Karpas-422 (cell line): ENCODE measurements around the gene MAD1L1. TPM values are rescaled to one million over a fixed set of nuclear protein-coding genes. Genes with fewer than 3 reads are reported as not detected.

Experiments
- DNase-seq: peaks from one replicate; pipeline ENCODE4 v3.0.0-alpha.2; 2015
- H2AFZ ChIP-seq: fragments of 200-600 bp; sonication (generic); 2 replicates; pipeline ENCODE4 v1.6.1; 2014; ENCODE audit warnings: antibody characterized with exemption, low read length, mixed read lengths
- H3K27ac ChIP-seq: fragments of 200-600 bp; sonication (generic); 2 replicates; pipeline ENCODE4 v1.5.1; 2014; ENCODE audit warnings: mild to moderate bottlenecking, low read length, moderate library complexity
- H3K27me3 ChIP-seq: fragments of 200-600 bp; sonication (generic); 2 replicates; pipeline ENCODE4 v1.6.1; 2014; ENCODE audit warnings: low read length, mixed read lengths
- H3K36me3 ChIP-seq: fragments of 200-600 bp; sonication (generic); 2 replicates; pipeline ENCODE4 v1.6.1; 2014; ENCODE audit warnings: low read length, mixed read lengths; ENCODE audit not compliant: insufficient read depth
- H3K4me1 ChIP-seq: fragments of 200-600 bp; sonication (generic); 2 replicates; pipeline ENCODE4 v1.6.1; 2014; ENCODE audit warnings: mild to moderate bottlenecking, low read length, mixed read lengths
- H3K4me2 ChIP-seq: fragments of 200-600 bp; sonication (generic); 2 replicates; pipeline ENCODE4 v1.6.1; 2014; ENCODE audit warnings: low read length, low read depth, mild to moderate bottlenecking; ENCODE audit not compliant: poor library complexity, severe bottlenecking
- H3K4me3 ChIP-seq: fragments of 200-600 bp; sonication (generic); 2 replicates; pipeline ENCODE4 v1.5.1; 2014; ENCODE audit warnings: mild to moderate bottlenecking, antibody characterized with exemption, low read length, mixed read lengths
- H3K79me2 ChIP-seq: fragments of 200-600 bp; sonication (generic); 2 replicates; pipeline ENCODE4 v1.6.1; 2014; ENCODE audit warnings: mild to moderate bottlenecking, low read length, mixed read lengths
- H3K9ac ChIP-seq: fragments of 200-600 bp; sonication (generic); 2 replicates; pipeline ENCODE4 v1.6.0; 2014; ENCODE audit warnings: low read length
- H3K9me2 ChIP-seq: fragments of 200-600 bp; sonication (generic), shearing (Covaris generic); replicated peaks from 2 replicates; pipeline ENCODE4 v1.6.0; 2014; ENCODE audit warnings: mild to moderate bottlenecking, low read length, moderate library complexity; ENCODE audit not compliant: insufficient read depth
- H3K9me3 ChIP-seq: fragments of 300-700, 200-600 bp; sonication (generic); 2 replicates; pipeline ENCODE4 v1.6.1; 2014; ENCODE audit warnings: low read length, mixed read lengths
- H4K20me1 ChIP-seq: fragments of 200-600 bp; sonication (generic); 2 replicates; pipeline ENCODE4 v1.6.1; 2014; ENCODE audit warnings: mild to moderate bottlenecking, antibody characterized with exemption, low read length, low read depth; ENCODE audit not compliant: insufficient read depth
- total RNA-seq: library from RNA; depleted of rRNA; stranded (reverse); fragments of >200 nt; shearing (Covaris generic); gene quantifications from 2 replicates; pipeline ENCODE4 v1.2.3, GENCODE V29; 2014; ENCODE audit warnings: low replicate concordance

The MAD1L1 gene
- total RNA-seq, 1 experiment from 2014 or later: 38.6 TPM

DNA sequence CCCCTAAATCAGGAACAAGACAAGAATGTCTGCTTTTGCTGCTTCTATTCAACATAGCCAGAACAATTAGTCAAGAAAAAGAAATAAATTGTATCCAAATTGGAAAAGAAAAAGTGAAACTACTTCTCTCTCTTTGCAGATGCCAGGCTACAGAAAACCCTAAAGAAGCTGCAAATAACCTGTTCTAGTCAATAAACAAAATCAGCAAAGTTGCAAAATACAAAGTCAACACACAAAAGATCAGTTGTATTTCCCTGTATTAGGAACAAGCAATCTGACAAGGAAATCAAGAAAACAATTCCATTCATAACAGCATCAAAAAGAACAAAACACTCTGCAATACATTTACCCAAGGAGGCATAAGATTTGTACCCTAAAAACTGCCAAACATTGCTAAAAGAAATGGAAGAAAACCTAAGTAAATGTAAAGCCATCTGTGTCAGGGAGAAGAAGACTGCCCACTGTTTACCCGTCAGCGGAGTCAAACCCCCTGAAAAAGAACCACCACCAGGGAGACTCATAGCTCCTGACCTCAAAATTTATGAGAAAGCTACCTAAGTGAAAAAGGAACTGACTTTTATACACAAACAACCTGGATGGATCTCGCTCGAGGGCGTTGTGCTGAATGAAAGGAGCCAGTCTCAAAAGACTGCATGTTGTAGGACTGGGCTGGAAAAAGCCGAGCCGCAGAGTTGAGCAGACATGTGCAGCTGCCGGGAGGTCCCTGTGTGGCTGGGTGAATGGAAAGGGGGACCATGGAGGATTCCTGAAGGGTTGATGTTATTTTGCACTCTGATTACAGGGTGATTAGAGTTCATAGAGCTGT, 263.1 kb downstream of the MAD1L1 start:
- Histone ChIP-seq H2AFZ (no peak overlapping the region), H3K4me1 (no peaks in the 10 kb centered on the region), H3K79me2 (no peaks in the 10 kb centered on the region), H3K27ac (no peak overlapping the region), H3K27me3 (no peaks in the 10 kb centered on the region), H4K20me1 (no peaks in the 10 kb centered on the region), H3K4me3 (no peak overlapping the region), H3K9me2 (no peaks in the 10 kb centered on the region), H3K9me3 (no peaks in the 10 kb centered on the region), H3K36me3 (no peaks in the 10 kb centered on the region; the same call in 1 of the 2 replicates), H3K4me2 (no peak overlapping the region), H3K9ac (no peak overlapping the region)
- no peak for DNase-seq

DNA sequence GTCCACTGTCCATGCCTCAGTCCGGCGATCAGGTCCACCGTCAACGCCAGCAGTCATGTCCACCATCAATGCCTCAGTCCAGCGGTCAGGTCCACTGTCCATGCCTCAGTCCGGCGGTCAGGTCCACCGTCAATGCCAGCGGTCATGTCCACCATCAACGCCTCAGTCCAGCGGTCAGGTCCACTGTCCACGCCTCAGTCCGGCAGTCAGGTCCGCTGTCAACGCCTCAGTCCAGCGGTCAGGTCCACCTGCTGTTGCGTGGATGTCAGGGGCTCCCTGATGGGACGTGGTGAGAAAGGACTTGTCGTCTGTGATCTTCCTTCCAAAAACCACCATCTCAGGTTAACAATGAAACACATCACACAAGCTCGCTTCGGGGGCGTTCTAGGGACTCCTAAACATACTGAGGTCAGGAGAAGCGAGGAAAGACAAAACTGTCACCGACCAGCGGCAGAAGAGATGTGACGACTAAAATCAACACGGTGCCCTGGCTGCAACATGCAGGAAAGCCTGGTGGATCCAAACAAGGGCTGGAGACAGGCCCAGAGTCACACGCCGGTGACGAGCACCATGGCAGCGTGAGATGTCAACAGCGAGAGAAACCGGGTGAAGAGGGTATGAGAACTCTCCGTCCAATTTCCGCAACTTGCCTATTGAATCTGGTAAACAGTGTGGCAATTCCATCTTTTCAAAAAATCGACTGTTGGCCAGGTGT, 264.2 kb downstream of the MAD1L1 start:
- H3K9ac ChIP-seq: no peak overlapping the region
- H3K4me3 ChIP-seq: no peak overlapping the region
- H3K79me2 ChIP-seq: no peaks in the 10 kb centered on the region
- H3K36me3 ChIP-seq: no peaks in the 10 kb centered on the region; the same call in 1 of the 2 replicates
- H4K20me1 ChIP-seq: no peaks in the 10 kb centered on the region
- H3K9me2 ChIP-seq: no peaks in the 10 kb centered on the region
- no peaks in the 10 kb centered on the region for H3K4me1 ChIP-seq
- H3K27ac ChIP-seq: no peak overlapping the region
- H2AFZ ChIP-seq: no peak overlapping the region
- H3K4me2 ChIP-seq: no peak overlapping the region
- H3K9me3 ChIP-seq: no peaks in the 10 kb centered on the region
- no peak for DNase-seq
- H3K27me3 ChIP-seq: no peaks in the 10 kb centered on the region

DNA sequence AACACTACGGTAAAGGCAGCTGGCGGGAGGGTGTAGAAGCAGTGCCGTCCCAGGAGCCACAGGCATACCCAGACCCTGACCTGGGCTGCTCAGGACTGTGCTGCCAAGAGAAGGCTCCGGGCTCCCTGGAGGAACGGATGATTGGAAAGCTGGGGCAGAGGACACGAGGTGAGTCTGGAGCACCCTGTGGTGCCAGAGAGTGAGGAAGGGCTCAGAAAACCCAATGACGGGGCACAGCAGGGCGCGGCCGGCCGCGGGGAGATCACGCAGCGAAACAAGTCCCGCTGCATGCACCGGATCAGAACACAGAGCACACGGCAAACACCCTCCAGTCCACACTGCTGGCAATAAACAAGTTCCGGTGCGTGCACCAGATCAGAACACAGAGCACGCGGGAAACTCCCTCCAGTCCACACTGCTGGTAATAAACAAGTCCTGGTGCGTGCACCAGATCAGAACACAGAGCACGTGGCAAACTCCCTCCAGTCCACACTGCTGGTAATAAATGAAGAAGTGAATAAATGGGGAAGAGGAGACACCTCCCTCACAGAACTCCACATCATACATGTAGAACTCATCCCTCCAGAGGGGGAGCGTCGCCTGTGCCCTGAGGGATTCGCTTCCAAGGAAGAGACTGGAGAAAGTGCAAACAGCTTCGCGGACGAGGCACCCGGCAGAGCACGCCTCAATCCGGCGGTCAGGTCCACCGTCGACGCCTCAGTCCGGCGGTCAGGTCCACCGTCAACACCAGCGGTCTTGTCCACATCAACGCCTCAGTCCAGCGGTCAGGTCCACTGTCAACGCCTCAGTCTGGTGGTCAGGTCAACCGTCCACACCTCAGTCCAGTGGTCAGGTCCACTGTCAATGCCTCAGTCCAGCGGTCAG, 265.0 kb downstream of the MAD1L1 start:
- H3K4me3 ChIP-seq: no peak overlapping the region
- no peaks in the 10 kb centered on the region for H3K27me3 ChIP-seq
- no peaks in the 10 kb centered on the region for H3K9me3 ChIP-seq
- DNase-seq: no peak
- H2AFZ ChIP-seq: no peak overlapping the region
- no peaks in the 10 kb centered on the region for H4K20me1 ChIP-seq
- H3K4me1 ChIP-seq: no peaks in the 10 kb centered on the region
- no peak overlapping the region for H3K4me2 ChIP-seq
- no peak overlapping the region for H3K9ac ChIP-seq
- no peaks in the 10 kb centered on the region for H3K79me2 ChIP-seq
- no peaks in the 10 kb centered on the region for H3K9me2 ChIP-seq
- no peak overlapping the region for H3K27ac ChIP-seq
- no peaks in the 10 kb centered on the region; the same call in 1 of the 2 replicates for H3K36me3 ChIP-seq

DNA sequence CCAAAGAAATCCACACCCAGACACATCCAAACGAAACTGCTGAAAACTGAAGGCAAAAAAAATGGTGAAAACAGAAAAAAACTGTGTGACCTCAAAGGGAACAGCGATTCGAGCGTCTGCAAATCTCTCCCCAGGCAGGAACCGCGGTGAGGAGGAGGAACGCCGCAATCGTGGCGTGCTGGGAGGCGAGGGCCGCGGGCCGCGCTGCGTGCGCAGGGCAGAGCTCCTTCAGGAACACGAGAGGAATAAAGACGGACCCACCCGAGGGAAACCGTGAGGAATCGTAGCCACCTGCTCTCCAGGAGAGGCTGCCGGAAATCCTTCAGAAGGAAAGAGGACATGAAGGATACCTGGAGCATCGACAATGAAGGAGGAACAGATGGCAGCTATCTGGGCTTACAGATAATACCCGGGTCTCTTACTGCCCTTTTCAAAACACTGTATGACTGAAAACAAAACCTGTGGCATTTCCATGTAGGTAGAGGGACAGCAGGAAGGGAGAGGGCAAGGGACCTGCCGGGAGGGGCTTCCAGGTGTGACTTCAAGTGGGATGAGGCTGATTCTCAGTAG, 266.0 kb downstream of the MAD1L1 start:
- Histone ChIP-seq H3K79me2 (no peaks in the 10 kb centered on the region), H3K4me2 (no peak overlapping the region), H3K4me1 (no peaks in the 10 kb centered on the region), H3K9me2 (no peaks in the 10 kb centered on the region), H3K9me3 (no peaks in the 10 kb centered on the region), H3K27me3 (no peaks in the 10 kb centered on the region), H4K20me1 (no peaks in the 10 kb centered on the region), H3K36me3 (no peaks in the 10 kb centered on the region; the same call in 1 of the 2 replicates), H3K9ac (no peak overlapping the region), H3K27ac (no peak overlapping the region), H2AFZ (no peak overlapping the region), H3K4me3 (no peak overlapping the region)
- DNase-seq: no peak

DNA sequence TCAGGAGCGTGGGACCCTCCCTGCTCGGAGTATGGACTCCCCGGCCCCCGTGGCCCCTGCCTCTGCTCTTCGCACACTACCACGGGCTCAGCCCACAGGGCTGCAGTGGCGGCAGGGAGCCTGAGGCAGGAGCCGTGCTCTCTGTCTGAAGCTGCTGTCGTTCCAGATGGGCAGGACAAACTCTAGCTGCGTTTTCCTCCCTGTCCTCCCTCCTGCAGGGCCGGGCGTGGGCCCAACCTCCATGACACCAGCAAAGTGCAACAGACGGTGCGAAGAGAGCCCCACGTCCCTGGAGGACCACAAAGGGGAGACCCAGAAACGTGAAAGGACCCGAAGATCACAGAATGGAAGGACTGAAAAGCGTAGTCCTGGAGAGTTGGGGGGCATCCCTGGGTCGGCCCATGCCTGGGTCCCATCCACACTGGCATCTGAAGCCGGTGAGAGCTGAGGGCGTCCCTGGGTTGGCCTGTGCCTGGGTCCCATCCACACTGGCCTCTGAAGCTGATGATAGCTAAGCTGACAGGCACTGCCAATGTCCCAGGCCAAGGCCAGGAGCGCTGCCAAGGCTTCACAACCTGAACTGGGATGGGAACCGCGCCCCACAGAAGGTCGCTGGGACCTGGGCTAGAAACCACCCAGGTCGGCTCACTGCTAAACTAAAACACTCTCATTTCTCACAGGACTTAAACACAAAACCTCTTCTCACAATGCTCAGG, 267.0 kb downstream of the MAD1L1 start:
- no peaks in the 10 kb centered on the region for H3K27me3 ChIP-seq
- 0 out of 2 replicates have a peak, but pooled peaks cover under 1% of the 10 kb centered on the region for H3K4me1 ChIP-seq
- H3K27ac ChIP-seq: no peak overlapping the region
- no peak overlapping the region for H3K9ac ChIP-seq
- no peaks in the 10 kb centered on the region for H3K79me2 ChIP-seq
- no peak overlapping the region for H3K4me3 ChIP-seq
- H3K36me3 ChIP-seq: no peaks in the 10 kb centered on the region; the same call in 1 of the 2 replicates
- H2AFZ ChIP-seq: no peak overlapping the region
- no peak overlapping the region for H3K4me2 ChIP-seq
- no peaks in the 10 kb centered on the region for H3K9me3 ChIP-seq
- H3K9me2 ChIP-seq: no peaks in the 10 kb centered on the region
- DNase-seq: no peak
- H4K20me1 ChIP-seq: no peaks in the 10 kb centered on the region

DNA sequence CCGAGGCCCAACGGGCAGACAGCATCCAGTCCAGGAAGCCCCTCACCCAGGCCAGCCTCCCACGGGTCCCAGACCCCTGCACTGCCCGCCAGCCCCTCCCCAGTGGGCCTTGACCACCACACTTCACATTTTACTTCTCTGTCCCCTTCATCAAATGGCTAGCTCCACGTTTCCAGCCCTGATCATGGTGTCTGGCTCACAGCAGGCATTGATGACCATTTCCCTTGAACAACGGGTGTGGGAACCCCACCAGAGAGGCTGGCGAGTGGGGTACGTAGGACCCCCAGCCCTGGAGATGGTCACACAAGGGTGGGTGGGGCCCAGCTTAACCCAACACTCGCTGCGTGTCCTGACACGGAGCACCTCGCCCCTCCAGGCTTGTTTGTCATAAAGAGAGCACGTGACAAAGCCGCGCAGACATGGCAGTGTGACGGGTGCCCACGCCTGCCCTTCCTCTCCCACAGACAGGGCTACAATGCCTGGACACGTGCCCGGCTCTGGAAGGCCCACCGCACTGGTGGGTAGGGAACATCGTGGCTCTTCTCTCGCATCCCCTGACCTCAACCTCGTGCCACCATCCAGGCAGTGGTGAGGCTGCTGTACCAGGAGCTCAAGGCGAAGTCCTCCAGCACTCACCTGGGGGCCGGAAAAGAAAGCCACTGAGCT, 267.7 kb downstream of the MAD1L1 start:
- no peak overlapping the region for H3K4me3 ChIP-seq

DNA sequence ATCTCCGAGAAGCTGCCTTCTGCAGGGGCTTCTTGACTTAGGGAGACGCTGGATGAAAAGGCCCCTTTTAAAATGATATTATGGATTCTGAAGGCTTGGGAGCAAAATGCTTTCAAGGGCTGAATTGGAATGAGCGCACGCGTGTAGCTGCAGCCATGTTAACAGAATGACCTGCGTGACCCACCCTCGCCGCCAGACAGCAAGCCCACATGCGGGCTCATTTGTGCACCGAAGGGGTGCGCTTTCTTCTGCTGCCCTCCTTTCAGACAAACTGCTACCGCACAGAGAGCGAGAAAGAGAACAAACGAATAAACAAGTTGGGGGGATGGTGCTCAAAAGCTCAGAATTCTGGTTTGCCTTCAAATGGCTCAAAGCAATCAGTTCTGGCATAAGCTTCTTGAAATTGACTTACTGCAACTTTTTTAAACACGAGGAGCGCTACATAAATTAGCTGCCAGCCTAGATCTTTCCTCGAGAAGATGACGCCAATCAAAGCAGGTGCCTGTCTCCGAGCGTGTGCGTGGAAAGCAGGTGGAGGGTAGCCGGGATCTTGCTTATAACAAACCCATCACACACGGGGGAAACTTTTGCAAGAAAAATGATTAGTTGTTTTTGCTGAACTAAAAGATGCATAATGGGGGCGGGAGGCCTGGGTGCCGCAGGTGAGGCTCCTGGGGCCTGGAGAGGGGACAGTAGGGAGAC, 268.4 kb downstream of the MAD1L1 start:
- H4K20me1 ChIP-seq: no peaks in the 10 kb centered on the region
- H3K9me2 ChIP-seq: no peaks in the 10 kb centered on the region
- H3K4me1 ChIP-seq: peaks cover 9% of the 10 kb centered on the region

More for the DNA sequence above, 267.7 kb downstream of the MAD1L1 start:
- H3K27me3 ChIP-seq: no peaks in the 10 kb centered on the region
- H3K9ac ChIP-seq: no peak overlapping the region
- no peaks in the 10 kb centered on the region for H4K20me1 ChIP-seq
- H3K9me2 ChIP-seq: no peaks in the 10 kb centered on the region
- no peak for DNase-seq
- peaks cover 7% of the 10 kb centered on the region for H3K4me1 ChIP-seq
- H3K4me2 ChIP-seq: no peak overlapping the region
- H2AFZ ChIP-seq: no peak overlapping the region
- no peaks in the 10 kb centered on the region; the same call in 1 of the 2 replicates for H3K36me3 ChIP-seq
- no peaks in the 10 kb centered on the region for H3K9me3 ChIP-seq
- no peaks in the 10 kb centered on the region for H3K79me2 ChIP-seq
- no peak overlapping the region for H3K27ac ChIP-seq

More for the DNA sequence above, 268.4 kb downstream of the MAD1L1 start:
- Histone ChIP-seq H3K27ac (no peak overlapping the region), H3K4me3 (no peak overlapping the region), H3K79me2 (no peaks in the 10 kb centered on the region), H3K9me3 (no peaks in the 10 kb centered on the region), H3K36me3 (no peaks in the 10 kb centered on the region; the same call in 1 of the 2 replicates), H2AFZ (no peak overlapping the region), H3K4me2 (no peak overlapping the region), H3K27me3 (no peaks in the 10 kb centered on the region), H3K9ac (no peak overlapping the region)
- no peak for DNase-seq
